ENCODE results near the gene DST. TPM values are rescaled to one million over a fixed set of nuclear protein-coding genes. Genes with fewer than 3 reads are reported as not detected.

The DST gene
- total and polyA plus RNA-seq, 2 of the 4 experiments (the other 2 are of a cell fraction), result 97.7 to 452 TPM

DNA sequence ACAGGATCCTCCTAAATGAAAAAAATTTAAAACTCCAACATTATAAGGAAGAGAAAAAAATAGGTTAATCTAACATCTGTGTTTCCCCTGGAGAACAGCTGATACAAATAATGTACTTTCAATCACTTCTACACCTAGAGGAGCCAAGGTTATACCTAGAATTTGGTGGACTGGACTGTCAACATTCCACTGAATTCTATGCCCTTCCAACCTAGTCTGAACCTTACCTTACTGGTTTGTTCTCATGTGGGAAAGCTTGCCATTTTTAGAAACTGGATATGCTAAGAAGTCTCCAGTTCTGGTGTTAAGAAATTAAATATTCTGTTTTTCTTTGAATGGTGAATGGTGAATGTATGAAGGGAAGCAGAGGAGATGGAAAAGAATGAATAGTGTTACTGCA, 162.4 kb downstream of the DST start:
- BruUV-seq (replicated peaks), result no TSS peak
- no peak overlapping the region for H3K4me2 ChIP-seq (ENCODE audit: low read depth, low read length)
- H3K56ac ChIP-seq (ENCODE audit: extremely low read depth, insufficient read depth, low read length), result no peak overlapping the region
- no peak overlapping the region for H3K9ac ChIP-seq (ENCODE audit: low read depth, low read length)
- H3K4me3 ChIP-seq (ENCODE audit: insufficient read depth, low read depth, low read length), result no peak overlapping the region
- DNase-seq (no peak), ATAC-seq (ENCODE audit: low read depth) (no peak)
- no peak overlapping the region for H4K91ac ChIP-seq (ENCODE audit: insufficient read depth, low read depth, low read length)
- dilution Hi-C loops (cut with HindIII; ENCODE audit: low sequenced_read_pairs, unreplicated experiment), result no loop called here
- H3K36me3 ChIP-seq (ENCODE audit: control insufficient read depth, insufficient read depth, low read length), result peaks cover 50% of the 10 kb centered on the region
- H3K27ac ChIP-seq (ENCODE audit: insufficient read depth, low read length), result no peak overlapping the region
- ChIA-PET CTCF (no interaction called here), POLR2A (ENCODE audit: unreplicated experiment) (no interaction called here)
- H2AFZ ChIP-seq (replicated peaks; ENCODE audit: low read length, poor library complexity), result no peak overlapping the region
- no peak overlapping the region for H2BK20ac ChIP-seq (ENCODE audit: low read depth, low read length)
- H2AK9ac ChIP-seq (replicated peaks; ENCODE audit: low read depth, low read length, poor library complexity), result no peak overlapping the region
- H4K20me1 ChIP-seq (ENCODE audit: insufficient read depth, low read length), result peaks cover 9% of the 10 kb centered on the region; the same call in 1 of the 2 replicates
- intact Hi-C loops (cut with micrococcal nuclease), result no loop called here
- peaks cover 2% of the 10 kb centered on the region; the same call in 1 of the 2 replicates for H3K9me3 ChIP-seq (ENCODE audit: control insufficient read depth, insufficient read depth, low read length)
- in situ Hi-C loops (cut with MboI; ENCODE audit: low sequenced_read_pairs), result no loop called here
- H2BK5ac ChIP-seq (ENCODE audit: low read depth, low read length, poor library complexity, severe bottlenecking), result no peak overlapping the region
- H3K4ac ChIP-seq (ENCODE audit: low read depth, low read length), result no peak overlapping the region
- no peak overlapping the region for H3K23ac ChIP-seq (ENCODE audit: low read depth, low read length)
- H3K14ac ChIP-seq (replicated peaks; ENCODE audit: low read depth, low read length), result no peak overlapping the region
- no peak overlapping the region for H2BK120ac ChIP-seq (ENCODE audit: low read depth, low read length)
- no peak overlapping the region for H3K18ac ChIP-seq (ENCODE audit: low read depth, low read length)
- H4K5ac ChIP-seq (ENCODE audit: low read depth, low read length), result no peak overlapping the region
- no peak overlapping the region for H2BK15ac ChIP-seq (ENCODE audit: low read depth, low read length)
- H3K79me1 ChIP-seq (ENCODE audit: low read depth in 1 of 2, low read length in 2 of 2), result peaks cover 23 to 36% of the 10 kb centered on the region in 2 experiments
- TF ChIP-seq, protein P1, sequence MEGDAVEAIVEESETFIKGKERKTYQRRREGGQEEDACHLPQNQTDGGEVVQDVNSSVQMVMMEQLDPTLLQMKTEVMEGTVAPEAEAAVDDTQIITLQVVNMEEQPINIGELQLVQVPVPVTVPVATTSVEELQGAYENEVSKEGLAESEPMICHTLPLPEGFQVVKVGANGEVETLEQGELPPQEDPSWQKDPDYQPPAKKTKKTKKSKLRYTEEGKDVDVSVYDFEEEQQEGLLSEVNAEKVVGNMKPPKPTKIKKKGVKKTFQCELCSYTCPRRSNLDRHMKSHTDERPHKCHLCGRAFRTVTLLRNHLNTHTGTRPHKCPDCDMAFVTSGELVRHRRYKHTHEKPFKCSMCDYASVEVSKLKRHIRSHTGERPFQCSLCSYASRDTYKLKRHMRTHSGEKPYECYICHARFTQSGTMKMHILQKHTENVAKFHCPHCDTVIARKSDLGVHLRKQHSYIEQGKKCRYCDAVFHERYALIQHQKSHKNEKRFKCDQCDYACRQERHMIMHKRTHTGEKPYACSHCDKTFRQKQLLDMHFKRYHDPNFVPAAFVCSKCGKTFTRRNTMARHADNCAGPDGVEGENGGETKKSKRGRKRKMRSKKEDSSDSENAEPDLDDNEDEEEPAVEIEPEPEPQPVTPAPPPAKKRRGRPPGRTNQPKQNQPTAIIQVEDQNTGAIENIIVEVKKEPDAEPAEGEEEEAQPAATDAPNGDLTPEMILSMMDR (conservative IDR thresholded peaks at IDR 0.05; ENCODE audit: low read depth, low read length), result no peak
- TF ChIP-seq CEBPB (IDR thresholded peaks at IDR 0.05; ENCODE audit: low read depth, low read length) (no peak), MAZ (IDR thresholded peaks at IDR 0.05; ENCODE audit: borderline replicate concordance, low read depth, low read length) (no peak), MAFK (IDR thresholded peaks at IDR 0.05; ENCODE audit: low read depth, low read length) (no peak), RFX5 (IDR thresholded peaks at IDR 0.05; ENCODE audit: low read depth, low read length) (no peak), RAD21 (IDR thresholded peaks at IDR 0.05; ENCODE audit: low read length) (no peak), FOS (IDR thresholded peaks at IDR 0.05; ENCODE audit: low read depth, low read length) (no peak), CHD1 (IDR thresholded peaks at IDR 0.05; ENCODE audit: low read depth, low read length) (no peak), RCOR1 (IDR thresholded peaks at IDR 0.05; ENCODE audit: insufficient replicate concordance, low read length) (no peak), NFE2L2 (IDR thresholded peaks at IDR 0.05; ENCODE audit: low read depth, low read length) (no peak), SMC3 (IDR thresholded peaks at IDR 0.05; ENCODE audit: low read depth, low read length) (no peak), BHLHE40 (IDR thresholded peaks at IDR 0.05; ENCODE audit: low read depth, low read length) (no peak), POLR2A (IDR thresholded peaks at IDR 0.05; ENCODE audit: low read depth, low read length) (no peak), MXI1 (IDR thresholded peaks at IDR 0.05; ENCODE audit: borderline replicate concordance, low read depth, low read length) (no peak)
- TF ChIP-seq, protein P2, sequence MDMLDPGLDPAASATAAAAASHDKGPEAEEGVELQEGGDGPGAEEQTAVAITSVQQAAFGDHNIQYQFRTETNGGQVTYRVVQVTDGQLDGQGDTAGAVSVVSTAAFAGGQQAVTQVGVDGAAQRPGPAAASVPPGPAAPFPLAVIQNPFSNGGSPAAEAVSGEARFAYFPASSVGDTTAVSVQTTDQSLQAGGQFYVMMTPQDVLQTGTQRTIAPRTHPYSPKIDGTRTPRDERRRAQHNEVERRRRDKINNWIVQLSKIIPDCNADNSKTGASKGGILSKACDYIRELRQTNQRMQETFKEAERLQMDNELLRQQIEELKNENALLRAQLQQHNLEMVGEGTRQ (IDR thresholded peaks at IDR 0.05; ENCODE audit: low read depth, low read length), result no peak
- TF ChIP-seq, protein P3, sequence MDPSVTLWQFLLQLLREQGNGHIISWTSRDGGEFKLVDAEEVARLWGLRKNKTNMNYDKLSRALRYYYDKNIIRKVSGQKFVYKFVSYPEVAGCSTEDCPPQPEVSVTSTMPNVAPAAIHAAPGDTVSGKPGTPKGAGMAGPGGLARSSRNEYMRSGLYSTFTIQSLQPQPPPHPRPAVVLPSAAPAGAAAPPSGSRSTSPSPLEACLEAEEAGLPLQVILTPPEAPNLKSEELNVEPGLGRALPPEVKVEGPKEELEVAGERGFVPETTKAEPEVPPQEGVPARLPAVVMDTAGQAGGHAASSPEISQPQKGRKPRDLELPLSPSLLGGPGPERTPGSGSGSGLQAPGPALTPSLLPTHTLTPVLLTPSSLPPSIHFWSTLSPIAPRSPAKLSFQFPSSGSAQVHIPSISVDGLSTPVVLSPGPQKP (IDR thresholded peaks at IDR 0.05; ENCODE audit: borderline replicate concordance, low read depth, low read length), result no peak
- peaks cover 2% of the 10 kb centered on the region; the same call in 1 of the 2 replicates for H3K9me1 ChIP-seq (ENCODE audit: insufficient read depth, low read length)
- no peaks in the 10 kb centered on the region for H3K27me3 ChIP-seq (ENCODE audit: control insufficient read depth, insufficient read depth, low read length)
- H2AK5ac ChIP-seq (ENCODE audit: low read depth, low read length), result no peak overlapping the region
- H3K4me1 ChIP-seq (ENCODE audit: control insufficient read depth, insufficient read depth, low read length), result peaks cover 2% of the 10 kb centered on the region
- no peak overlapping the region for H4K8ac ChIP-seq (ENCODE audit: low read depth in 2 of 2, low read length in 2 of 2)
